Erythroblast (primary cell): ENCODE results near the gene SLC5A9.

Source experiments
- GATA1 ChIP-seq: IDR thresholded peaks from 2 replicates; pipeline ENCODE4 v1.6.1; 2011; ENCODE audit warnings: low read depth, mild to moderate bottlenecking, control low read depth, low read length, moderate library complexity
- POLR2A ChIP-seq: IDR thresholded peaks from 2 replicates; pipeline ENCODE4 v1.6.1; 2011; ENCODE audit warnings: mild to moderate bottlenecking, low read length

GRCh38 chr1:48221122-48221521, 1.4 kb upstream of the SLC5A9 start:
- TF ChIP-seq POLR2A (no peak), GATA1 (no peak)
